Naive thymus-derived CD4-positive, alpha-beta T cell (primary cell): Measurements from ENCODE around the gene FLNB. TPM values are rescaled to one million over a fixed set of nuclear protein-coding genes. Genes with fewer than 3 reads are reported as not detected.

Experiments
- ATAC-seq: fragments of 150-1000 bp; cut with Tn5 transposase; 2 replicates; pipeline ENCODE4 v1.10.0; 2021; ENCODE audit warnings: mild to moderate bottlenecking, moderate library complexity
- CTCF ChIA-PET: fragments of 350-600 bp; sonication (Branson Sonifier 250); formaldehyde crosslinking; loops from one replicate; lab custom pipeline; 2021; ENCODE audit warnings: antibody characterized with exemption; lab: Charles Lee
- POLR2A ChIA-PET: fragments of 350-600 bp; sonication (Branson Sonifier 250); formaldehyde crosslinking; loops from one replicate; lab custom pipeline; 2021; ENCODE audit warnings: antibody characterized with exemption, inconsistent platforms; lab: Charles Lee
- DNase-seq, 9 donors: peaks; one replicate each; pipeline versions ENCODE4 v3.0.0 to v3.0.0-alpha.2; 2020 to 2022; ENCODE audit warnings: mixed read lengths in 1 of 9
- H3K27ac ChIP-seq: one replicate; pipeline ENCODE4 v1.7.0; 2013; ENCODE audit warnings: mild to moderate bottlenecking, low read depth, low read length, moderate library complexity
- H3K27me3 ChIP-seq, 2 donors: one replicate each; pipeline ENCODE4 v1.7.0; 2013; ENCODE audit warnings: low read length in 2 of 2, mild to moderate bottlenecking in 2 of 2, moderate library complexity in 2 of 2; ENCODE audit not compliant: control insufficient read depth in 2 of 2, insufficient read depth in 2 of 2
- H3K36me3 ChIP-seq, 3 experiments: 1 replicate in 2 of 3; 2 replicates in 1 of 3; pipeline ENCODE4 v1.7.0; 2013; ENCODE audit warnings: low read length in 3 of 3, mild to moderate bottlenecking in 3 of 3, moderate library complexity in 1 of 3; ENCODE audit not compliant: insufficient read depth in 3 of 3, control insufficient read depth in 2 of 3
- H3K4me1 ChIP-seq, 2 donors: one replicate each; pipeline ENCODE4 v1.7.0; 2013; ENCODE audit warnings: low read length in 2 of 2, mild to moderate bottlenecking in 2 of 2, moderate library complexity in 1 of 2; ENCODE audit not compliant: control insufficient read depth in 2 of 2, insufficient read depth in 2 of 2
- H3K4me3 ChIP-seq: 2 replicates; pipeline ENCODE4 v1.7.0; 2013; ENCODE audit warnings: mild to moderate bottlenecking, low read length
- H3K9me3 ChIP-seq, 3 experiments: 1 replicate in 2 of 3; 2 replicates in 1 of 3; pipeline ENCODE4 v1.7.0; 2013; ENCODE audit warnings: low read length in 3 of 3; ENCODE audit not compliant: control insufficient read depth in 2 of 3
- H3K27ac Mint-ChIP-seq, 9 donors: one replicate each; pipeline ENCODE4 v1.8.0; 2020 to 2022; ENCODE audit warnings: mixed read lengths in 9 of 9, mild to moderate bottlenecking in 8 of 9, moderate library complexity in 5 of 9, inconsistent platforms in 2 of 9
- H3K27me3 Mint-ChIP-seq, 5 donors: one replicate each; pipeline ENCODE4 v1.8.0; 2021 to 2022; ENCODE audit warnings: mixed read lengths in 5 of 5, mild to moderate bottlenecking in 1 of 5
- H3K36me3 Mint-ChIP-seq, 5 donors: one replicate each; pipeline ENCODE4 v1.8.0; 2020 to 2022; ENCODE audit warnings: mixed read lengths in 5 of 5, mild to moderate bottlenecking in 3 of 5, inconsistent platforms in 1 of 5
- H3K4me1 Mint-ChIP-seq, 7 donors: one replicate each; pipeline ENCODE4 v1.8.0; 2020 to 2022; ENCODE audit warnings: mixed read lengths in 7 of 7, mild to moderate bottlenecking in 3 of 7, inconsistent platforms in 1 of 7
- H3K4me3 Mint-ChIP-seq, 10 donors: one replicate each; pipeline ENCODE4 v1.8.0; 2020 to 2022; ENCODE audit warnings: mild to moderate bottlenecking in 10 of 10, mixed read lengths in 10 of 10, moderate library complexity in 6 of 10, inconsistent platforms in 2 of 10
- H3K9me3 Mint-ChIP-seq, 11 donors: one replicate each; pipeline ENCODE4 v1.8.0; 2020 to 2022; ENCODE audit warnings: mixed read lengths in 11 of 11, mild to moderate bottlenecking in 4 of 11, inconsistent platforms in 1 of 11, moderate library complexity in 1 of 11
- intact Hi-C, 2 donors: fragments of 100-400 bp; cut with micrococcal nuclease; formaldehyde crosslinking; loops; one replicate each; pipeline ENCODE4 v1.15.1; 2023
- polyA plus RNA-seq, 2 donors: library from polyadenylated mRNA; unstranded; fragments of 300-500 nt; fragmentation: Illumina TruSeq; gene quantifications; one replicate each; pipeline ENCODE4 v1.2.3, GENCODE V29; 2021
- total RNA-seq, 6 experiments: library from RNA in 5 of 6; stranded (reverse) in 5 of 6; gene quantifications; 1 replicate in 5 of 6; 2 replicates in 1 of 6; pipeline ENCODE4 v1.2.3 and lab custom pipeline; 2021 to 2026

The FLNB gene
- total and polyA plus RNA-seq, 7 experiments from 2014 or later = 15.7 to 66.7 (median 47.6) TPM

- ATAC-seq (no peak), DNase-seq (no peak)
- H3K36me3 Mint-ChIP-seq = peaks cover 4 to 31% (median 22%) of the 10 kb centered on the region in 5 donors
- H3K27me3 Mint-ChIP-seq = no peaks in the 10 kb centered on the region
- intact Hi-C loops = loop anchor here (5.0 kb wide), 4 partner anchors 33 to 93 kb away; partner anchors contain the start of gene FLNB (in 1 of the 2)
- Histone ChIP-seq H3K36me3 (no peaks in the 10 kb centered on the region), H3K4me1 (peaks cover 0 to 54% of the 10 kb centered on the region in 2 donors), H3K9me3 (no peaks in the 10 kb centered on the region), H3K4me3 (no peak overlapping the region), H3K27ac (no peak overlapping the region), H3K27me3 (no peaks in the 10 kb centered on the region)
- peak overlapping the region in 8 of 9 donors; percentile 87 to 97 (median 94) for H3K27ac Mint-ChIP-seq
- peaks cover 35 to 79% (median 56%) of the 10 kb centered on the region in 7 donors for H3K4me1 Mint-ChIP-seq
- ChIA-PET CTCF (no interaction called here), POLR2A (no interaction called here)
- peak overlapping the region in 7 of 10 donors; percentile 11 to 80 (median 64) for H3K4me3 Mint-ChIP-seq
- H3K9me3 Mint-ChIP-seq = peaks cover 0 to 7% (median 0%) of the 10 kb centered on the region in 11 donors
These were observed 75.9 kb downstream of the FLNB start for GRCh38 chr3:58084166-58084565.

DNA sequence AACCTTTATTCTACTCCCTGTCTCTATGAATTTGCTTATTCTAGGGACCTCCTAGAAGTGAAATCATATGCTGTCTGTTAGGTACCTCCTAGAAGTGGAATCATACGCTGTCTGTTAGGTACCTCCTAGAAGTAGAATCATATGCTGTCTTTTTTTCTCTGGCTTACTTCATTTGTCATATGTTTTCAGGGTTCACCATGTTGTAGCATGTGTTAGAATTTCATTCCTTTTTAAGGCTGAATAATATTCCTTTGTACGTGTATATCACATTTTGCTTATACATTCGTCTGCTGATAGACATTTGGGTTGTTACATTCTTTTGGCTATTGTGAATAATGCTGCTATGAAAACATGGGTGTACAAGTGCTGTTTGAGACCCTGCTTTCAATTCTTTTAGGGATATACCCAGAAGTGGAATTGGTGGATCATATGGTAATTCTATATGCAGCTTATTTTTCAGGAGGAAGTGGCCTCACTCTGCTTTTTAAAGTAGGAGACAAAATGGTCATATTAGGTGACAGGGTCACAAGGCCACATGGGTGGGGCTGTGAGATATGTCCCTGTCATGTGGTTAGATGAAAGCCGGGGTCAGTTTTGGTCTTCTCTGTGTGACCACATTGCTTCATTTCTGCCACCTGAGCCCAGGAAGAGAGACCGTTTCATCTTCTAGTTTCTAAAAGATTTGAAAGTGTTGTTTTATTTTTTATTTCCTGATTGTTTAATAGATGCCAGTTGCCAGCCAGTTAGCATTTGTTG lies 76.7 kb downstream of the FLNB start:
- CTCF ChIA-PET = interaction anchor here (1.0 kb wide), 1 partner anchor 76 kb away, joined by 3 read pairs; no protein-coding TSS in a partner anchor
- ATAC-seq (no peak), DNase-seq (no peak)
- Histone ChIP-seq H3K9me3 (no peaks in the 10 kb centered on the region), H3K27me3 (no peaks in the 10 kb centered on the region), H3K4me1 (peaks cover 0 to 54% of the 10 kb centered on the region in 2 donors), H3K27ac (peak overlapping the region; percentile 14), H3K4me3 (no peak overlapping the region), H3K36me3 (no peaks in the 10 kb centered on the region)
- peaks cover 35 to 73% (median 56%) of the 10 kb centered on the region in 7 donors for H3K4me1 Mint-ChIP-seq
- H3K27ac Mint-ChIP-seq = peak overlapping the region; percentile 20 to 97 (median 89)
- POLR2A ChIA-PET = interaction anchor here (0.8 kb wide), 1 partner anchor 31 kb away, joined by 3 read pairs; no protein-coding TSS in a partner anchor
- H3K9me3 Mint-ChIP-seq = peaks cover 0 to 7% (median 0%) of the 10 kb centered on the region in 11 donors
- H3K36me3 Mint-ChIP-seq = peaks cover 4 to 24% (median 18%) of the 10 kb centered on the region in 5 donors
- intact Hi-C loops = loop anchor here (5.0 kb wide), 4 partner anchors 32 to 92 kb away; partner anchors contain the start of gene FLNB (in 1 of the 2)
- H3K4me3 Mint-ChIP-seq = peak overlapping the region in 9 of 10 donors; percentile 43 to 80 (median 64)
- no peaks in the 10 kb centered on the region for H3K27me3 Mint-ChIP-seq

GRCh38 chr3:58085616-58086015 lies 77.4 kb downstream of the FLNB start:
- no peak for ATAC-seq
- no peaks in the 10 kb centered on the region for H3K27me3 Mint-ChIP-seq
- POLR2A ChIA-PET = interaction anchor here (0.7 to 0.8 kb wide), 2 partner anchors 10 to 30 kb away, joined by 3 read pairs; no protein-coding TSS in a partner anchor

GRCh38 chr3:58088501-58088900 lies 80.3 kb downstream of the FLNB start:
- no peak overlapping the region for H3K4me3 Mint-ChIP-seq
- CTCF ChIA-PET = no interaction called here
- H3K27me3 ChIP-seq = no peaks in the 10 kb centered on the region

More at GRCh38 chr3:58085616-58086015, 77.4 kb downstream of the FLNB start:
- Mint-ChIP-seq H3K27ac (peak overlapping the region in 8 of 9 donors; percentile 85 to 97 (median 91)), H3K4me3 (peak overlapping the region in 8 of 10 donors; percentile 43 to 80 (median 66)), H3K9me3 (peaks cover 0 to 7% (median 0%) of the 10 kb centered on the region in 11 donors), H3K4me1 (peaks cover 35 to 71% (median 56%) of the 10 kb centered on the region in 7 donors), H3K36me3 (peaks cover 4 to 21% (median 15%) of the 10 kb centered on the region in 5 donors)
- H3K27me3 ChIP-seq = no peaks in the 10 kb centered on the region
- no peak for DNase-seq
- intact Hi-C loops = no loop called here
- no peaks in the 10 kb centered on the region for H3K36me3 ChIP-seq
- no peak overlapping the region for H3K4me3 ChIP-seq
- peaks cover 0 to 54% of the 10 kb centered on the region in 2 donors for H3K4me1 ChIP-seq
- H3K9me3 ChIP-seq = no peaks in the 10 kb centered on the region
- CTCF ChIA-PET = interaction anchor here (1.0 kb wide), 1 partner anchor 77 kb away, joined by 3 read pairs; no protein-coding TSS in a partner anchor
- no peak overlapping the region for H3K27ac ChIP-seq

DNA sequence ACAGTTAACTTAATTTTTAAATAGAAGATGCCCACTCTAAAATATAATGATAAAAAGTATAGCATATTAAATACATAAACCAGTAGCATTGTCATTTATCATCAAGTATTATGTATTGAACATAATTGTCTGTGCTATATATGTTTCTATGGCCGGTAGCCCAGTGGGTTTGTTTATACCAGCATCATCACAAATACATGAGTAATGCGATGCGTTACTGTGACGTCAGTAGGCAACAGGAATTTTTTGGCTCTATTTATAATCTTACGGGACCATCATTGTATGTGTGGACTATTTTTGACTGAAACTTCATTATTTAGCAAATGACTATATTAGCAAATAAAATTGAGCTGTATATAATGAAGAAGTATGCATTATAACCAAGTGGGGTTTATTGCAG lies 82.1 kb downstream of the FLNB start:
- H3K27me3 Mint-ChIP-seq = no peaks in the 10 kb centered on the region
- H3K4me3 Mint-ChIP-seq = no peak overlapping the region
- H3K4me1 Mint-ChIP-seq = peaks cover 6 to 25% (median 14%) of the 10 kb centered on the region in 7 donors
- peaks cover 0 to 6% (median 0%) of the 10 kb centered on the region in 3 experiments for H3K36me3 ChIP-seq
- H3K36me3 Mint-ChIP-seq = peaks cover 4 to 28% (median 13%) of the 10 kb centered on the region in 5 donors
- no peaks in the 10 kb centered on the region for H3K9me3 ChIP-seq
- intact Hi-C loops = no loop called here
- H3K27me3 ChIP-seq = no peaks in the 10 kb centered on the region
- H3K27ac ChIP-seq = no peak overlapping the region
- ChIA-PET POLR2A (no interaction called here), CTCF (interaction anchor here (0.7 kb wide), 1 partner anchor 27 kb away, joined by 4 read pairs; no protein-coding TSS in a partner anchor)
- no peak for DNase-seq
- no peaks in the 10 kb centered on the region for H3K9me3 Mint-ChIP-seq
- no peak overlapping the region for H3K27ac Mint-ChIP-seq
- ATAC-seq = no peak
- H3K4me1 ChIP-seq = peaks cover 0 to 13% of the 10 kb centered on the region in 2 donors
- no peak overlapping the region for H3K4me3 ChIP-seq

More at GRCh38 chr3:58088501-58088900, 80.3 kb downstream of the FLNB start:
- Mint-ChIP-seq H3K27me3 (no peaks in the 10 kb centered on the region), H3K36me3 (peaks cover 8 to 26% (median 15%) of the 10 kb centered on the region in 5 donors), H3K4me1 (peaks cover 17 to 44% (median 33%) of the 10 kb centered on the region in 7 donors), H3K27ac (peak overlapping the region in 2 of 9 donors; percentile 26 to 68), H3K9me3 (peaks cover 0 to 7% (median 0%) of the 10 kb centered on the region in 11 donors)
- DNase-seq (no peak), ATAC-seq (no peak)
- Histone ChIP-seq H3K27ac (no peak overlapping the region), H3K9me3 (no peaks in the 10 kb centered on the region), H3K4me3 (no peak overlapping the region), H3K4me1 (peaks cover 0 to 31% of the 10 kb centered on the region in 2 donors), H3K36me3 (no peaks in the 10 kb centered on the region)
- POLR2A ChIA-PET = interaction anchor here (1.2 kb wide), 1 partner anchor 75 kb away, joined by 3 read pairs; no protein-coding TSS in a partner anchor
- intact Hi-C loops = no loop called here

DNA sequence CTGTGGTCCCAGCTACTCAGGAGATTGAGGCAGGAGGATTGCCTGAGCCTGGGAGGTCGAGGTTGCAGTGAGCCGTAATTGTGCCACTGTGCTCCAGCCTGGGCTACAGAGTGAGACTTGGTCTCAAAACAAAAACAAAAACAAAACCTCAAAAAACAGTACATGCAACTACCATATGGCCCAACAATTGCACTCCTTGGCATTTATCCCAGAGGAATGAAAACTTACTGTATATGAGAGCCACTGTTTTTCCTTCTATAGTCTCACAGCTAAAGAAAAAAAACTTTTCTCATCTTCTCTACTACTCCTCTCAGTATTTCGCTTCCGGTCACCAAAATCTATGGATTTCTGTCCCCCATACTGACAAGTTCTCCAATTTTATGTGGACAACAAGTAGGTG lies 84.3 kb downstream of the FLNB start:
- Histone ChIP-seq H3K9me3 (no peaks in the 10 kb centered on the region), H3K4me1 (no peaks in the 10 kb centered on the region), H3K4me3 (no peak overlapping the region), H3K27me3 (no peaks in the 10 kb centered on the region), H3K27ac (no peak overlapping the region), H3K36me3 (peaks cover 0 to 27% (median 0%) of the 10 kb centered on the region in 3 experiments)
- H3K9me3 Mint-ChIP-seq = no peaks in the 10 kb centered on the region
- peaks cover 4 to 42% (median 18%) of the 10 kb centered on the region in 5 donors for H3K36me3 Mint-ChIP-seq
- DNase-seq = no peak
- no peaks in the 10 kb centered on the region for H3K27me3 Mint-ChIP-seq
- peaks cover 0 to 7% (median 0%) of the 10 kb centered on the region in 7 donors for H3K4me1 Mint-ChIP-seq
- ATAC-seq = no peak
- intact Hi-C loops = no loop called here
- CTCF ChIA-PET = no interaction called here
- peak overlapping the region in 2 of 9 donors; percentile 33 to 62 for H3K27ac Mint-ChIP-seq
- POLR2A ChIA-PET = interaction anchor here (0.9 kb wide), 1 partner anchor 13 kb away, joined by 4 read pairs; no protein-coding TSS in a partner anchor
- no peak overlapping the region for H3K4me3 Mint-ChIP-seq
